Activated B cell treated with CpG ODN at 0.5 μM for 24 hours (primary cell): ENCODE measurements around the gene FOXK1. TPM values are rescaled to one million over a fixed set of nuclear protein-coding genes. Genes with fewer than 3 reads are reported as not detected.
A peak's percentile ranks its signal among the peaks of the same experiment; 100 is the strongest.

ENCODE experiments used
- ATAC-seq: fragments of 200-7000 bp; cut with Tn5 transposase; one replicate; pipeline ENCODE4 v1.10.0; 2021; ENCODE audit warnings: low read depth, mild to moderate bottlenecking, moderate library complexity
- CTCF ChIA-PET: fragments of 350-600 bp; sonication (Branson Sonifier 250); formaldehyde crosslinking; loops from one replicate; lab custom pipeline; 2021; ENCODE audit warnings: antibody characterized with exemption; lab: Charles Lee
- POLR2A ChIA-PET: fragments of 350-600 bp; sonication (Branson Sonifier 250); formaldehyde crosslinking; loops from one replicate; lab custom pipeline; 2021; ENCODE audit warnings: antibody characterized with exemption; lab: Charles Lee
- DNase-seq: peaks from one replicate; pipeline ENCODE4 v3.0.0; 2022
- H3K27ac Mint-ChIP-seq: one replicate; pipeline ENCODE4 v1.8.0; 2020; ENCODE audit warnings: mixed read lengths
- H3K27me3 Mint-ChIP-seq: one replicate; pipeline ENCODE4 v1.8.0; 2021; ENCODE audit warnings: mixed read lengths
- H3K36me3 Mint-ChIP-seq: one replicate; pipeline ENCODE4 v1.8.0; 2021; ENCODE audit warnings: low read depth, mixed read lengths
- H3K4me1 Mint-ChIP-seq: one replicate; pipeline ENCODE4 v1.8.0; 2021; ENCODE audit warnings: mixed read lengths
- H3K4me3 Mint-ChIP-seq: one replicate; pipeline ENCODE4 v1.8.0; 2020; ENCODE audit warnings: mild to moderate bottlenecking, mixed read lengths
- H3K9me3 Mint-ChIP-seq: one replicate; pipeline ENCODE4 v1.8.0; 2020; ENCODE audit warnings: mixed read lengths
- intact Hi-C: fragments of 100-400 bp; cut with micrococcal nuclease; formaldehyde crosslinking; loops from one replicate; pipeline ENCODE4 v1.15.1; 2024
- total RNA-seq: library from RNA; stranded (reverse); gene quantifications from 2 replicates; pipeline ENCODE4 v1.2.3, GENCODE V29; 2022
- TF ChIP-seq, protein P1 (sequence below): fragments of 200-600 bp; IDR thresholded peaks from one replicate; pipeline ENCODE4 v1.8.0; 2022; ENCODE audit warnings: antibody characterized with exemption, mild to moderate bottlenecking

The FOXK1 gene
- total RNA-seq, 1 donor from 2014 or later = 42.7 TPM

DNA sequence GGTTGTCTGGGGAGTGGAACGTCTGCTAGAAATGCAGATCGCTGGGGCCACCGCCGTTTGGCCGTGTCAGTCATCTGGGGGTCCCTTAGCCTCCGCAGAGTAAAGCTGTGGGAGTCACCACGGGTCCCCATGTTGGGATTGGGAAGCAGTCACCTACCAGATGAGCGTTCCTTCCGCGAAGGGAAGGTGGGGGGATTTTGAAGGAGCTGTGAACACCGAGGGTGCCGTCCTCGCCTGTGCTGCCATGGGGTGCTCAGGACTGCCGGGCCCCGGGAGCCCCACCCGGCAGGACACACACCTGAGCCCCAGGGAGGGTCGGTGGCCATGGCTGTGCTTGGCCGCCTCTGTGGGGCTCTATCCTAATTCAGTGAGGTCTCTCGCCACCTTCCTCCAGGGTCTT, 47.2 kb downstream of the FOXK1 start:
- peaks cover 36% of the 10 kb centered on the region for H3K4me1 Mint-ChIP-seq
- TF ChIP-seq, protein P1, sequence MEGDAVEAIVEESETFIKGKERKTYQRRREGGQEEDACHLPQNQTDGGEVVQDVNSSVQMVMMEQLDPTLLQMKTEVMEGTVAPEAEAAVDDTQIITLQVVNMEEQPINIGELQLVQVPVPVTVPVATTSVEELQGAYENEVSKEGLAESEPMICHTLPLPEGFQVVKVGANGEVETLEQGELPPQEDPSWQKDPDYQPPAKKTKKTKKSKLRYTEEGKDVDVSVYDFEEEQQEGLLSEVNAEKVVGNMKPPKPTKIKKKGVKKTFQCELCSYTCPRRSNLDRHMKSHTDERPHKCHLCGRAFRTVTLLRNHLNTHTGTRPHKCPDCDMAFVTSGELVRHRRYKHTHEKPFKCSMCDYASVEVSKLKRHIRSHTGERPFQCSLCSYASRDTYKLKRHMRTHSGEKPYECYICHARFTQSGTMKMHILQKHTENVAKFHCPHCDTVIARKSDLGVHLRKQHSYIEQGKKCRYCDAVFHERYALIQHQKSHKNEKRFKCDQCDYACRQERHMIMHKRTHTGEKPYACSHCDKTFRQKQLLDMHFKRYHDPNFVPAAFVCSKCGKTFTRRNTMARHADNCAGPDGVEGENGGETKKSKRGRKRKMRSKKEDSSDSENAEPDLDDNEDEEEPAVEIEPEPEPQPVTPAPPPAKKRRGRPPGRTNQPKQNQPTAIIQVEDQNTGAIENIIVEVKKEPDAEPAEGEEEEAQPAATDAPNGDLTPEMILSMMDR = no peak
- H3K9me3 Mint-ChIP-seq = no peaks in the 10 kb centered on the region
- ATAC-seq (no peak), DNase-seq (no peak)
- H3K27ac Mint-ChIP-seq = no peak overlapping the region
- ChIA-PET POLR2A (no interaction called here), CTCF (no interaction called here)
- no peaks in the 10 kb centered on the region for H3K27me3 Mint-ChIP-seq
- peaks cover 44% of the 10 kb centered on the region for H3K36me3 Mint-ChIP-seq
- intact Hi-C loops = no loop called here
- H3K4me3 Mint-ChIP-seq = no peak overlapping the region

DNA sequence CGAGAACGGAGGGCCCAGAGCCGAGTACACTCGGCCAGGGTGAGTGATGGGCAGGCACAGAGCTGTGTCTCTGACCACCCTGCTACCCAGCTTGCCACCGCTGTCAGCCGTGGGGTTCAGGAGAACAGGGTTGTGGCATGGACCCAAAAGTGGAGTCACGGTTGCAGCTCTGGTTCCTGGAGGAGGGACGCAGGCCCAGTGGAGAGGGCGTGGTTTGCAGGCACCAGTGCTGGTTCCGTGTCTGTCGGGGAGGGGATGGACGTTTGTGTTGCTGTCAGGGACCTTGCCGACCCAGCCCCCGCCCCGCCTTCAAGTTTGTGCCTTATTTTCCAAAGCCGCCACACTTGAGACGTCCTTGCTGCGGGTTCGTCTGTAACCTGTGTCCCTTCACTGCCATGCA, 48.2 kb downstream of the FOXK1 start:
- DNase-seq = no peak
- H3K36me3 Mint-ChIP-seq = peaks cover 42% of the 10 kb centered on the region
- H3K4me3 Mint-ChIP-seq = no peak overlapping the region
- H3K27ac Mint-ChIP-seq = no peak overlapping the region
- ChIA-PET POLR2A (no interaction called here), CTCF (no interaction called here)
- intact Hi-C loops = no loop called here
- ATAC-seq = no peak
- H3K9me3 Mint-ChIP-seq = no peaks in the 10 kb centered on the region
- H3K27me3 Mint-ChIP-seq = no peaks in the 10 kb centered on the region
- TF ChIP-seq, protein P1 = no peak
- peaks cover 27% of the 10 kb centered on the region for H3K4me1 Mint-ChIP-seq

DNA sequence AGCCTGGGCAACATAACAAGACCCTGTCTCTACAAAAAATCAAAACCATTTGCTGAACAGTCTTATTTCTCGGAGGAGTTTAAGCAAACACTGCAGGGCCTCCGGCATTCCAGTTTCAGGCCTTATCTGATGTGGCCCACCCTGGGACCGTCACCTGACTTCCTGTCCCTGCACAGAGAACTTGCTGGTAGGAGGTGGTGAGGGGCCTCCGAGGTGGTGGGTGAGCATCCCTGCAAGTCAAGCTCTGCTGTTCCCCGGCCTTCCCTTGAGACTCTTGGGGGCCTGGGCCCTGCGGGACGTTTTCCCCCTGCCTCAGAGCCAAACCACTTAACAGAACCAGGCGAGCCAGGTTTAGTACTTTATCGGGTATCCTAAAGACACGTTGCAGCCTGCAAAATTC, 48.9 kb downstream of the FOXK1 start:
- CTCF ChIA-PET = no interaction called here
- ATAC-seq (no peak), DNase-seq (no peak)
- Mint-ChIP-seq H3K4me3 (no peak overlapping the region), H3K27me3 (no peaks in the 10 kb centered on the region), H3K9me3 (no peaks in the 10 kb centered on the region), H3K27ac (no peak overlapping the region), H3K4me1 (peaks cover 21% of the 10 kb centered on the region), H3K36me3 (peaks cover 44% of the 10 kb centered on the region)
- intact Hi-C loops = no loop called here
- TF ChIP-seq, protein P1 = no peak
- POLR2A ChIA-PET = no interaction called here

DNA sequence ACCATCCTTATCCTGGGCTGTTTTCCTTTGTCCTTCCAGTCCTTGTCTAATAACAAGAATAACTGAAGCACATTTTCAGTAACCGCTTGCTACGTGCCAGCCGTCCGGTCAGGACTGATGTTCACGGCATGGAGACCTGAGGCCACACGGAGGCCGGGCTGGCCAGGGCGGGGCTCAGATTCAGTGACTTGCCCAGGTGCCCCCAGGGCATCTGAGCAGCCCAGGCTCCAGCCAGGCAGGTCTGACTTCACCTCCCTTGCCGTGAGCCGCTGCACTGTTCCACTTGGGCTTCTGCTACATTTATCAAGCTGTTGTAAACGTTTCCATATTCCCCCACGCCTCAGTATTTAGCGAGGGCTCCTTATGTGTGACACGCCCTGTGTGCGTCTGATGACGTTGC, 49.7 kb downstream of the FOXK1 start:
- H3K4me1 Mint-ChIP-seq = peaks cover 13% of the 10 kb centered on the region
- TF ChIP-seq, protein P1 = no peak
- H3K27me3 Mint-ChIP-seq = no peaks in the 10 kb centered on the region
- intact Hi-C loops = no loop called here
- POLR2A ChIA-PET = no interaction called here
- H3K4me3 Mint-ChIP-seq = no peak overlapping the region
- no peak for DNase-seq
- ATAC-seq = no peak
- CTCF ChIA-PET = no interaction called here
- H3K36me3 Mint-ChIP-seq = peaks cover 44% of the 10 kb centered on the region
- H3K9me3 Mint-ChIP-seq = no peaks in the 10 kb centered on the region
- H3K27ac Mint-ChIP-seq = no peak overlapping the region

DNA sequence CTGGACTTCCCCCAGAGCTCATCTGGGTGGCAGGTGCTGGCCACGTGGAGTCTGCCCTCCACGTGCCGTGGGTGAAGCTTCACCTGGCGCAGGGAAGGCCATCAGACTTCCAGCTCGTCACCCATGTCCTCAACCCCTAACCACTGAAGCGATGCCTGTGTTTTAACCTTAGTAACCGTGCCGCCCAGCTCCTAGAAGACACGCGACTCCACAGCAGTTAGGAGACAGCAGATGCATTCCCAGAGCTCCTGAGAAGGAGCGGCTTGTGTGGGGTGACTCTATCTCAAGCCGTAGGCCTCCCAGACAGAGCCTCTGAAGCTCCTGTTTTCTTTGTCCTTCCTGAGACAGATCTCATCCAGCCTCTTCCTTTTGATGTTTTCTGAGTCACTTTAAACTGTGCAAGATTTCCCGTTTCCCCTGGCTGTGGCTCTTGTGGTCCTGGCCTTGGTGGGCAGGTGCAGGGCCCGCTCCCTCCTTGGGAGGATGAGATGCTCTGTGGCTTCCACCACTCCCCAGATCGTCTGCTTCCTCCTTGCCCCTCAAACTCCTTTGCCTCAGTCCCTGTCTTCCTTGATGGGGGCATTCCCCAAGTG, 51.9 kb downstream of the FOXK1 start:
- Mint-ChIP-seq H3K36me3 (peaks cover 45% of the 10 kb centered on the region), H3K4me3 (no peak overlapping the region), H3K27ac (peak overlapping the region; percentile 25), H3K9me3 (no peaks in the 10 kb centered on the region), H3K27me3 (no peaks in the 10 kb centered on the region), H3K4me1 (peaks cover 24% of the 10 kb centered on the region)
- ATAC-seq = no peak
- ChIA-PET POLR2A (interaction anchor here (1.5 kb wide), 1 partner anchor 10 kb away, joined by 9 read pairs; no protein-coding TSS in a partner anchor), CTCF (no interaction called here)
- TF ChIP-seq, protein P1 = no peak
- DNase-seq = no peak
- intact Hi-C loops = no loop called here
